Vagina (tissue), 2 donors: ENCODE data around the gene LRRC73. TPM values are rescaled to one million over a fixed set of nuclear protein-coding genes. Genes with fewer than 3 reads are reported as not detected.
A peak's percentile ranks its signal among the peaks of the same experiment; 100 is the strongest.

Source experiments
- DNase-seq, 2 donors: peaks; one replicate each; pipeline ENCODE4 v3.0.0-alpha.2; 2017; ENCODE audit errors: extremely low spot score in 2 of 2
- H3K27ac ChIP-seq: fragments of 200-600 bp; sonication (generic); one replicate; pipeline ENCODE4 v1.5.1; 2019
- H3K27me3 ChIP-seq: fragments of 200-600 bp; sonication (generic); one replicate; pipeline ENCODE4 v1.5.1; 2019
- H3K36me3 ChIP-seq, 2 donors: fragments of 200-600 bp; sonication (generic); one replicate each; pipeline ENCODE4 v1.5.1; 2017 to 2019
- H3K4me1 ChIP-seq: fragments of 200-600 bp; sonication (generic); one replicate; pipeline ENCODE4 v1.5.1; 2019
- H3K4me3 ChIP-seq, 2 donors: fragments of 200-600 bp; sonication (generic); 1 replicate in 1 of 2; 2 replicates in 1 of 2; pipeline ENCODE4 v1.5.1; 2016 to 2019
- H3K9me3 ChIP-seq: fragments of 200-600 bp; sonication (generic); one replicate; pipeline ENCODE4 v1.5.1; 2019
- POLR2A ChIP-seq, 2 donors: fragments of 450-650 bp; IDR thresholded peaks; one replicate each; pipeline ENCODE4 v1.6.1; 2017; ENCODE audit warnings: antibody characterized with exemption in 2 of 2, mild to moderate bottlenecking in 2 of 2, moderate library complexity in 2 of 2
- POLR2AphosphoS5 ChIP-seq, 2 donors: sonication (generic); formaldehyde crosslinking; IDR thresholded peaks; one replicate each; pipeline ENCODE4 v1.9.0; 2017; ENCODE audit warnings: antibody characterized with exemption in 2 of 2, mild to moderate bottlenecking in 2 of 2, low read depth in 1 of 2; ENCODE audit not compliant: insufficient read depth in 1 of 2
- intact Hi-C: fragments of 100-400 bp; cut with DNase I; formaldehyde crosslinking; loops from one replicate; pipeline ENCODE4 v1.15.1; 2023
- total RNA-seq: library from RNA; depleted of rRNA; stranded (reverse); fragments of >200 nt; gene quantifications from one replicate; pipeline ENCODE4 v1.2.3, GENCODE V29; 2016
- TF ChIP-seq, protein P1 (sequence below), 3 experiments: fragments of 450-650 bp in 2 of 3; fragments of 200-600 bp in 1 of 3; sonication (generic) in 1 of 3; IDR thresholded peaks; one replicate each; pipeline ENCODE4 v1.5.1; 2017 to 2019; ENCODE audit warnings: antibody characterized with exemption in 3 of 3, mild to moderate bottlenecking in 2 of 3, moderate library complexity in 2 of 3

Gene LRRC73
- total RNA-seq, 1 donor from 2014 or later, result not detected

DNA sequence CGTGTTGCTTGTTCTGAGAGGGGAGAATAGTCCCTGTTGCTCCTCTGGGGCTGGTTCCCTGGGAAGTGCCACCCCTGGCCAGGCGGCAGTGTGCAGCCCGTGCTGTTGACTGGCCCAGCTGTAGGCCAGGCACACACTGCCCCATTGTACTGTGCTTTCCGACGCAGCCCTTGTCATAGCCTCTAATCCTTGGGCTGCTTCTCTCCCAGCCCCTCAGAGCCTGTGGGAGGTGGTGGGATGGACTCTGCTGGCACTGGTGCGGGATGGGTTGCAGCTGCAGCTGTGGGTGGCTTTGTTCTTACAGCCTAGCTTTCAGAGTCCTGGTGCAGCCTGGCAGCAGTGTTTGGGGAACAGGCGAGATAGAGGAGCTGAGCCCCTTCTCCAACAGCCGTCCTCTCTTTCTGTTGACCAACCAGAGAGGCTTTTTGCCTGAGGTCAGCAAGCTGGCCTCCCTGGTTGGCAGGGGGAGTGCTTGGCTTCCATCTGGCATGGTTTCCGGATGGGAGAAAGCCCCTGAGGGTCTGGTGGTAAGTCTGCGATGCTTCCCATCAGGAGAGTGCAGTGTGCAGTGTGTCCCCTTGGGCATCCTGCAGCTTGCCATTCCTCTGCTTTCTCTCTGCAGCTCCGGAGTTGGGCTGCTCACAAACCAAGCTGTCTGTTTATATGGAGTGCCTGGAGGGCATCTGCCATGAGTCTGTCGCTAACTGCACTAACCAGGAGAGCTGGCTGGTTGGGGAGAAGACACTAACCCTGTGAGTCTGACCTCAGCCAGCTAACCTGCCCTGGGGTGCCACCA, 20.7 kb downstream of the LRRC73 start:
- no peak for DNase-seq
- Histone ChIP-seq H3K36me3 (no peaks in the 10 kb centered on the region), H3K27ac (no peak overlapping the region), H3K27me3 (no peaks in the 10 kb centered on the region), H3K9me3 (no peaks in the 10 kb centered on the region), H3K4me1 (peaks cover 25% of the 10 kb centered on the region), H3K4me3 (no peak overlapping the region)
- intact Hi-C loops, result no loop called here
- TF ChIP-seq POLR2AphosphoS5 (IDR thresholded peaks at IDR 0.05; ENCODE audit: insufficient read depth in 1 of 2, low read depth in 1 of 2) (no peak), POLR2A (IDR thresholded peaks at IDR 0.05) (no peak)
- TF ChIP-seq, protein P1, sequence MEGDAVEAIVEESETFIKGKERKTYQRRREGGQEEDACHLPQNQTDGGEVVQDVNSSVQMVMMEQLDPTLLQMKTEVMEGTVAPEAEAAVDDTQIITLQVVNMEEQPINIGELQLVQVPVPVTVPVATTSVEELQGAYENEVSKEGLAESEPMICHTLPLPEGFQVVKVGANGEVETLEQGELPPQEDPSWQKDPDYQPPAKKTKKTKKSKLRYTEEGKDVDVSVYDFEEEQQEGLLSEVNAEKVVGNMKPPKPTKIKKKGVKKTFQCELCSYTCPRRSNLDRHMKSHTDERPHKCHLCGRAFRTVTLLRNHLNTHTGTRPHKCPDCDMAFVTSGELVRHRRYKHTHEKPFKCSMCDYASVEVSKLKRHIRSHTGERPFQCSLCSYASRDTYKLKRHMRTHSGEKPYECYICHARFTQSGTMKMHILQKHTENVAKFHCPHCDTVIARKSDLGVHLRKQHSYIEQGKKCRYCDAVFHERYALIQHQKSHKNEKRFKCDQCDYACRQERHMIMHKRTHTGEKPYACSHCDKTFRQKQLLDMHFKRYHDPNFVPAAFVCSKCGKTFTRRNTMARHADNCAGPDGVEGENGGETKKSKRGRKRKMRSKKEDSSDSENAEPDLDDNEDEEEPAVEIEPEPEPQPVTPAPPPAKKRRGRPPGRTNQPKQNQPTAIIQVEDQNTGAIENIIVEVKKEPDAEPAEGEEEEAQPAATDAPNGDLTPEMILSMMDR (IDR thresholded peaks at IDR 0.05), result no peak

DNA sequence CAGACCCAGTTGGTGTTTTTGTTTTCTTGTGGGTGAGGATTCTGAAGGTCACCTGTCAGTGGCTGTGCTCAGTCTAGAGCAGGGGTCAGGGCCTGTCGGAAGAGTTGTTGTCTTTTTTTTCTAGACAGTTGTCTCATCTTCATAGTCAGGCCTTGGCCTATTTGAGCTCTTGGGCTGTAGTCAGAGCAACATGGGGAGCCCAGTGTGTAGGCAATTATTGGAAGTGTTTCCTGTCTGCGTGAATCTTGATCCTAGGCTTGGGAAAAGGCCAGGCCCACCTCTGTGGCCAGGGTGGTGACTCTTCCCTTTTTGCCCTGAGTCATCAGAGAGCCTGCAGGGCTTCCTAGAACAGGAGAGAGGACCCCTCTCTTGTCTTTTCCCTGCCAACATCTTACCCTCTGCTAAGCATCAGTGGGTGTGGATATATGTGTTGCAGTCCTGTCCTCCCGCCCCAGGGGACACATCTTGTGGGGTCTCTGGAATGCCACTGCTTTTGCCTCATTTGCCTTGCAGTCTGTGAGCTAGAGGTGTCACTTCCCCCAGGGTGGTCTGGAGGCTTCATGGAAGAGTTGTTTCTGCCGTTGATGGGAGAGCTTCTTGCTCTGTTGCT, 21.4 kb downstream of the LRRC73 start:
- Histone ChIP-seq H3K4me1 (peaks cover 19% of the 10 kb centered on the region), H3K4me3 (no peak overlapping the region), H3K36me3 (no peaks in the 10 kb centered on the region), H3K9me3 (no peaks in the 10 kb centered on the region), H3K27me3 (no peaks in the 10 kb centered on the region), H3K27ac (no peak overlapping the region)
- intact Hi-C loops, result no loop called here
- no peak for TF ChIP-seq POLR2A (IDR thresholded peaks at IDR 0.05)
- no peak for TF ChIP-seq POLR2AphosphoS5 (IDR thresholded peaks at IDR 0.05; ENCODE audit: insufficient read depth in 1 of 2, low read depth in 1 of 2)
- TF ChIP-seq, protein P1 (IDR thresholded peaks at IDR 0.05), result no peak
- no peak for DNase-seq

DNA sequence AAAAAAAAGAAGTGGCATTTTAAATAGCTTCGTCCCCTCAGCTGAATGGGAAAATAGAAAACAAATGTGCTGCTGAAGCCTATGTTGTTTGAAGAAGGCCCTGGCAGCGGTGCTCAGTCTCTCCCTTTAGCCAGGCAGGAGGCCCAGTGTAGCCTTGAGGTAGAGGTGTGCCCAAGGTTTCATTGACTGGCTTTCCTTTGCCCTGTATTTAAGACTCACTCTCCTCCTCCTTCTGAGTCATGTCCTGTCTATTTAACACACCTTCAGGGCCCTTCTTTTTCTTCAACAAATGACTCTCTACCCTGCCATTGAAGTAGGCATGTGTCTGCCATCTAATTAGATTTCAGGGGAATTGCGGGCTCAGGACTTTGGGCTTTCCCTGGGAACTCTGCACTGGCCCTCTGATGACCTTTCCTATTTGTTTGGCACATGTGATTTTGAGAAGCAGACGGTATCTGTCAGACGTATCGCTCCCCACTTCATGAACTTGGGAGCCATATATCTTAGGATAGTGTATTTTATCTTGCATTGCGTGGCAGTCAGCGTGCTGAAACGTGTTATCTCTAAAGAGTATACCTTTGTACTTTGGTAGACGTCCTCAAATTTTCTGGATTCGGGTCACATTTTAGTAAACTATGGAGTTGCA, 28.4 kb downstream of the LRRC73 start:
- Histone ChIP-seq H3K36me3 (no peaks in the 10 kb centered on the region), H3K27me3 (no peaks in the 10 kb centered on the region), H3K27ac (no peak overlapping the region), H3K4me3 (no peak overlapping the region), H3K4me1 (peaks cover 47% of the 10 kb centered on the region), H3K9me3 (no peaks in the 10 kb centered on the region)
- DNase-seq, result no peak
- TF ChIP-seq POLR2AphosphoS5 (IDR thresholded peaks at IDR 0.05; ENCODE audit: insufficient read depth in 1 of 2, low read depth in 1 of 2), result no peak
- intact Hi-C loops, result no loop called here

DNA sequence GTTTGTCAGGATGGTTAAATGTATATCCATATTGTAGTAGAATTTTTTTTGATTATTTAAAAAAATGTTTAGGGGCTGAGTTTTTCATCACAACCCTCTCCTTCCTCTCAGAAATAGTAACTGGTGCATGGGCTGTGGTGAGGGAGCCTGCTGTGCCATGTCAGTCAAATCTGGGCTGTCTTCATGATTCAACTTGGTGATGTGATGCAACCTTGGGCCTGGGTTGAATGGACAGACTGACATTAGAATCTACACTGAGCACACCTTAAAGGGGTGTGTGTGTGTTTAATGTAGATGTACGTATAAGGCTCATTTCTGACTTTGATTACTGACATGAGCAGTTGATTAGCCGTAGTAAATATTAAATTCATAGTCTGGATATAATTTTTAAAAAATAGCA, 29.1 kb downstream of the LRRC73 start:
- H3K4me1 ChIP-seq, result peaks cover 47% of the 10 kb centered on the region
- no peak overlapping the region for H3K27ac ChIP-seq
- TF ChIP-seq POLR2AphosphoS5 (IDR thresholded peaks at IDR 0.05; ENCODE audit: insufficient read depth in 1 of 2, low read depth in 1 of 2), result no peak
- TF ChIP-seq, protein P1 (IDR thresholded peaks at IDR 0.05), result no peak
- TF ChIP-seq POLR2A (IDR thresholded peaks at IDR 0.05), result no peak
- intact Hi-C loops, result no loop called here
- H3K27me3 ChIP-seq, result no peaks in the 10 kb centered on the region
- no peak overlapping the region for H3K4me3 ChIP-seq
- no peaks in the 10 kb centered on the region for H3K36me3 ChIP-seq
- H3K9me3 ChIP-seq, result no peaks in the 10 kb centered on the region
- no peak for DNase-seq

DNA sequence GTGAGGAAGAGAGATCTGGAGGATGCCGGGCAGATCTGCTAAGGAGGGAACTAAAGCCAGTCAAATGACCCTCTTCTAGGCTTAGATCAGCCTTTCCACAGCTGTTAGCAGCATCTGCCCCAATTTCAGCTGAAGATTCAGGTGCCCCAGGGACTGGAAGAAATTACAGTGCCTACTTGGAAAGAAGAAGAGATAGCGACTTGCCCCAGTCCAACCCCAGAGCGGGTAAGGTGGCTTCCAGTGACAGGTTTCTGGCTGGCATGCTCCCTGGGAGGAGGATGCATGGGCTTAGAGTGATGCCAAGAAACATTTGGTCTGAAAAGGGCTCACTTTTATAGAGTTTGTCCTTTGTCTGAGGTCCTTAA, 32.2 kb downstream of the LRRC73 start:
- Histone ChIP-seq H3K4me1 (peaks cover 47% of the 10 kb centered on the region), H3K9me3 (no peaks in the 10 kb centered on the region), H3K36me3 (no peaks in the 10 kb centered on the region), H3K27ac (peak overlapping the region; percentile 90), H3K4me3 (peak overlapping the region; percentile 67 to 90), H3K27me3 (no peaks in the 10 kb centered on the region)
- TF ChIP-seq POLR2A (IDR thresholded peaks at IDR 0.05), result no peak
- TF ChIP-seq POLR2AphosphoS5 (IDR thresholded peaks at IDR 0.05; ENCODE audit: insufficient read depth in 1 of 2, low read depth in 1 of 2), result no peak
- TF ChIP-seq, protein P1 (IDR thresholded peaks at IDR 0.05), result no peak
- DNase-seq, result no peak
- intact Hi-C loops, result no loop called here
